Measurements from ENCODE around the gene ELFN2.

ELFN2 gene

DNA sequence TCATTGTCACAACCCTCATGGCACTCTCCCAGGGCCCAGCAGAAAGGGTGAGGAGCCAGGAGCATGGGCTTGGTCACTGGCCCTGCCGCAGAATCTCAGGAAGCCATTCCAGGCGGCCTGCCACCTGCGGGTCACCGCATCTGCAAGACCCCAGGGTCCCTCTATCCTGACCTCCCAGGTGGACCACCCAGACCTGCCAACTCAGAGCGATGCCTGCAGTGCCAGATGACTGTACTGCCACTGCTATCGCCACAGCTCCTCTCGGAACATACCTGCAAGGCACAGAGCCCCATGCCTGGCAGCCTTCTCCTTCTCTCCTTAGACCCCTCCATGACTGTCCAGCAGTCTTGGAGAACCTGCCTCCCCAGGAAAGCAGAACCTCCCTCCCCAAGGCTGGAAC, 26.4 kb upstream of the ELFN2 start:
- Histone ChIP-seq H3K4me3 (ENCODE audit: low read depth, low read length) (no peak overlapping the region), H3K27ac (ENCODE audit: extremely low read depth, low read depth, low read length) (no peak overlapping the region), H3K36me3 (ENCODE audit: control insufficient read depth in 2 of 2, insufficient read depth in 1 of 2, low read length in 2 of 2) (no peaks in the 10 kb centered on the region), H3K9me3 (ENCODE audit: control insufficient read depth, insufficient read depth, low read depth, low read length) (no peaks in the 10 kb centered on the region), H3K4me1 (ENCODE audit: control insufficient read depth, insufficient read depth, low read length) (0 out of 2 replicates have a peak, but pooled peaks cover 4% of the 10 kb centered on the region)
- CTCF ChIA-PET = interaction anchor here (0.5 to 6.2 kb wide), 5 partner anchors 10 to 194 kb away, joined by 3 to 273 read pairs (median 20); no protein-coding TSS in a partner anchor
- POLR2A ChIA-PET = no interaction called here
- TF ChIP-seq ZBTB49 (tag by site-specific recombination; IDR thresholded peaks at IDR 0.05; ENCODE audit: low read depth) = no peak
- no peak for TF ChIP-seq SP7 (tag by site-specific recombination; IDR thresholded peaks at IDR 0.05)
- no peak for TF ChIP-seq ZNF16 (tag by site-specific recombination; IDR thresholded peaks at IDR 0.05; ENCODE audit: low read depth)
- TF ChIP-seq ZNF600 (tag by site-specific recombination; IDR thresholded peaks at IDR 0.05) = no peak
- TF ChIP-seq ZNF747 (tag by site-specific recombination; IDR thresholded peaks at IDR 0.05) = no peak
- no peak for TF ChIP-seq ZNF768 (tag by site-specific recombination; IDR thresholded peaks at IDR 0.05)
- no peak for TF ChIP-seq ZNF621 (tag by site-specific recombination; IDR thresholded peaks at IDR 0.05)
- TF ChIP-seq ZNF658 (tag by site-specific recombination; IDR thresholded peaks at IDR 0.05) = no peak
- TF ChIP-seq, protein P1, sequence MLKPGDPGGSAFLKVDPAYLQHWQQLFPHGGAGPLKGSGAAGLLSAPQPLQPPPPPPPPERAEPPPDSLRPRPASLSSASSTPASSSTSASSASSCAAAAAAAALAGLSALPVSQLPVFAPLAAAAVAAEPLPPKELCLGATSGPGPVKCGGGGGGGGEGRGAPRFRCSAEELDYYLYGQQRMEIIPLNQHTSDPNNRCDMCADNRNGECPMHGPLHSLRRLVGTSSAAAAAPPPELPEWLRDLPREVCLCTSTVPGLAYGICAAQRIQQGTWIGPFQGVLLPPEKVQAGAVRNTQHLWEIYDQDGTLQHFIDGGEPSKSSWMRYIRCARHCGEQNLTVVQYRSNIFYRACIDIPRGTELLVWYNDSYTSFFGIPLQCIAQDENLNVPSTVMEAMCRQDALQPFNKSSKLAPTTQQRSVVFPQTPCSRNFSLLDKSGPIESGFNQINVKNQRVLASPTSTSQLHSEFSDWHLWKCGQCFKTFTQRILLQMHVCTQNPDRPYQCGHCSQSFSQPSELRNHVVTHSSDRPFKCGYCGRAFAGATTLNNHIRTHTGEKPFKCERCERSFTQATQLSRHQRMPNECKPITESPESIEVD (tag by site-specific recombination; IDR thresholded peaks at IDR 0.05) = no peak
- no peak for TF ChIP-seq KLF10 (tag by site-specific recombination; IDR thresholded peaks at IDR 0.05)
- no peak for TF ChIP-seq GLIS2 (tag by site-specific recombination; IDR thresholded peaks at IDR 0.05)
- TF ChIP-seq ZSCAN23 (tag by site-specific recombination; IDR thresholded peaks at IDR 0.05) = no peak
- TF ChIP-seq ZNF175 (tag by site-specific recombination; IDR thresholded peaks at IDR 0.05) = no peak
- no peak for TF ChIP-seq ZNF311 (tag by site-specific recombination; IDR thresholded peaks at IDR 0.05; ENCODE audit: borderline replicate concordance)
- no peak for TF ChIP-seq ZNF140 (tag by site-specific recombination; IDR thresholded peaks at IDR 0.05)
- TF ChIP-seq, protein P2, sequence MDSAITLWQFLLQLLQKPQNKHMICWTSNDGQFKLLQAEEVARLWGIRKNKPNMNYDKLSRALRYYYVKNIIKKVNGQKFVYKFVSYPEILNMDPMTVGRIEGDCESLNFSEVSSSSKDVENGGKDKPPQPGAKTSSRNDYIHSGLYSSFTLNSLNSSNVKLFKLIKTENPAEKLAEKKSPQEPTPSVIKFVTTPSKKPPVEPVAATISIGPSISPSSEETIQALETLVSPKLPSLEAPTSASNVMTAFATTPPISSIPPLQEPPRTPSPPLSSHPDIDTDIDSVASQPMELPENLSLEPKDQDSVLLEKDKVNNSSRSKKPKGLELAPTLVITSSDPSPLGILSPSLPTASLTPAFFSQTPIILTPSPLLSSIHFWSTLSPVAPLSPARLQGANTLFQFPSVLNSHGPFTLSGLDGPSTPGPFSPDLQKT (IDR thresholded peaks at IDR 0.05; ENCODE audit: borderline replicate concordance, low read depth, low read length) = no peak
- no peak for TF ChIP-seq ZNF560 (tag by site-specific recombination; IDR thresholded peaks at IDR 0.05; ENCODE audit: borderline replicate concordance)
- no peak for TF ChIP-seq ZNF544 (tag by site-specific recombination; IDR thresholded peaks at IDR 0.05)
- no peak for TF ChIP-seq ZNF292 (tag by site-specific recombination; IDR thresholded peaks at IDR 0.05; ENCODE audit: borderline replicate concordance, low read depth)
- TF ChIP-seq ZNF24 (tag by site-specific recombination; IDR thresholded peaks at IDR 0.05) = no peak

DNA sequence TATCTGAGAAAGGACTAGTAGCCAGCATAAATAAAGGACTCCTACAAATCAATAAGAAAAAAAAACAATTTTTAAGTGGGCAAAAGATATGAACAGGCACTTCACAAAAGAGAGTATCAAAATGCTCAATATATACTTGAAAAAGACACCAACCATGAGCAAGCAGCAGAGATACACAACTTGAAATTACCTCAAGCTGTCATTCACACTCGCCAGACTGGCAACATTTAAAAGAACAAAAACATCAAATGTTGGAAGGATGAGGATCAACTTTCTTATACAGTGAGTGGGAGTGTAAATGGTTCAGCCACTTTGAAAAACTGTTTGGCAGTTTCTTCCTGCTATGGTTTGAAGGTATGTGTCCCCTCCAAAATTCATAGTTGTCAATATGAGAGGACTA, 23.9 kb upstream of the ELFN2 start:
- ChIA-PET CTCF (interaction anchor here (1.5 to 2.6 kb wide), 2 partner anchors 22 to 133 kb away, joined by 4 to 10 read pairs; no protein-coding TSS in a partner anchor), POLR2A (no interaction called here)
- Histone ChIP-seq H3K9me3 (ENCODE audit: control insufficient read depth, insufficient read depth, low read depth, low read length) (no peaks in the 10 kb centered on the region), H3K27ac (ENCODE audit: extremely low read depth, low read depth, low read length) (no peak overlapping the region), H3K4me3 (ENCODE audit: low read depth, low read length) (no peak overlapping the region), H3K4me1 (ENCODE audit: control insufficient read depth, insufficient read depth, low read length) (0 out of 2 replicates have a peak, but pooled peaks cover 4% of the 10 kb centered on the region), H3K36me3 (ENCODE audit: control insufficient read depth in 2 of 2, insufficient read depth in 1 of 2, low read length in 2 of 2) (no peaks in the 10 kb centered on the region)
- TF ChIP-seq ZNF266 (tag by site-specific recombination; IDR thresholded peaks at IDR 0.05; ENCODE audit: low read depth) (no peak), SETDB1 (IDR thresholded peaks at IDR 0.05; ENCODE audit: insufficient read length, low read length) (peak; percentile 61)
